Tibial nerve (tissue), 4 donors: ENCODE data around the gene SIPA1L3. TPM values are rescaled to one million over a fixed set of nuclear protein-coding genes. Genes with fewer than 3 reads are reported as not detected.

ENCODE experiments used
- DNase-seq, 2 donors: peaks; one replicate each; pipeline ENCODE4 v3.0.0-alpha.2; 2019; ENCODE audit warnings: low spot score in 2 of 2
- H3K27ac ChIP-seq, 4 donors: fragments of 200-600 bp; sonication (generic) in 3 of 4; one replicate each; pipeline ENCODE4 v1.5.1; 2017 to 2019; ENCODE audit warnings: mild to moderate bottlenecking in 1 of 4
- H3K27me3 ChIP-seq, 2 donors: fragments of 200-600 bp; sonication (generic) in 1 of 2; one replicate each; pipeline versions ENCODE4 v1.5.1 to v1.6.0; 2017 to 2019
- H3K36me3 ChIP-seq, 3 donors: fragments of 200-600 bp; sonication (generic); one replicate each; pipeline ENCODE4 v1.5.1; 2018 to 2019
- H3K4me1 ChIP-seq, 4 donors: fragments of 200-600 bp; sonication (generic) in 3 of 4; one replicate each; pipeline ENCODE4 v1.5.1; 2017 to 2019
- H3K4me3 ChIP-seq, 4 donors: fragments of 200-600 bp; sonication (generic) in 3 of 4; one replicate each; pipeline ENCODE4 v1.5.1; 2017 to 2019; ENCODE audit warnings: mild to moderate bottlenecking in 1 of 4, moderate library complexity in 1 of 4
- H3K9me3 ChIP-seq, 4 donors: fragments of 200-600 bp; sonication (generic) in 3 of 4; one replicate each; pipeline ENCODE4 v1.5.1; 2017 to 2019
- CTCF ChIP-seq, 5 experiments: fragments of 200-600 bp in 3 of 5; fragments of 450-650 bp in 2 of 5; sonication (generic) in 3 of 5; IDR thresholded peaks; one replicate each; pipeline ENCODE4 v1.5.1; 2016 to 2019; ENCODE audit warnings: antibody characterized with exemption in 5 of 5, mild to moderate bottlenecking in 3 of 5, moderate library complexity in 2 of 5
- EP300 ChIP-seq, 2 donors: sonication (generic); formaldehyde crosslinking; IDR thresholded peaks; one replicate each; pipeline ENCODE4 v1.6.1; 2017; ENCODE audit warnings: antibody characterized with exemption in 2 of 2, mild to moderate bottlenecking in 1 of 2
- POLR2A ChIP-seq, 2 donors: fragments of 450-650 bp; IDR thresholded peaks; one replicate each; pipeline ENCODE4 v1.6.1; 2017; ENCODE audit warnings: antibody characterized with exemption in 2 of 2, mild to moderate bottlenecking in 2 of 2, moderate library complexity in 2 of 2
- WGBS, 2 donors: methylation state at CpG; one replicate each; pipeline ENCODE4 v1.1.5; 2018; 5-methylcytosine and 5-hydroxymethylcytosine counted together
- total RNA-seq, 4 donors: library from RNA; depleted of rRNA; stranded (reverse); fragments of >200 nt; gene quantifications; one replicate each; pipeline ENCODE4 v1.1.0, GENCODE V29; 2016

SIPA1L3 gene
- total RNA-seq, 4 donors from 2014 or later = 8.3 to 43.9 (median 17.0) TPM

- no peak overlapping the region for H3K27ac ChIP-seq
- H3K4me1 ChIP-seq = peaks cover 0 to 11% (median 2%) of the 10 kb centered on the region in 4 donors
- WGBS, 2 donors = 89 to 100% methylated on average over 1 of the region's 1 CpG
- no peaks in the 10 kb centered on the region for H3K27me3 ChIP-seq
- DNase-seq = no peak
- TF ChIP-seq POLR2A (IDR thresholded peaks at IDR 0.05) = no peak
- no peak for TF ChIP-seq EP300 (IDR thresholded peaks at IDR 0.05)
- TF ChIP-seq CTCF (IDR thresholded peaks at IDR 0.05) = no peak
- peaks cover 0 to 21% (median 0%) of the 10 kb centered on the region in 3 donors for H3K36me3 ChIP-seq
- peaks cover 0 to 19% (median 2%) of the 10 kb centered on the region in 4 donors for H3K9me3 ChIP-seq
- no peak overlapping the region for H3K4me3 ChIP-seq
Observed at GRCh38 chr19:37938353-37938752, 31.3 kb downstream of the SIPA1L3 start.

DNA sequence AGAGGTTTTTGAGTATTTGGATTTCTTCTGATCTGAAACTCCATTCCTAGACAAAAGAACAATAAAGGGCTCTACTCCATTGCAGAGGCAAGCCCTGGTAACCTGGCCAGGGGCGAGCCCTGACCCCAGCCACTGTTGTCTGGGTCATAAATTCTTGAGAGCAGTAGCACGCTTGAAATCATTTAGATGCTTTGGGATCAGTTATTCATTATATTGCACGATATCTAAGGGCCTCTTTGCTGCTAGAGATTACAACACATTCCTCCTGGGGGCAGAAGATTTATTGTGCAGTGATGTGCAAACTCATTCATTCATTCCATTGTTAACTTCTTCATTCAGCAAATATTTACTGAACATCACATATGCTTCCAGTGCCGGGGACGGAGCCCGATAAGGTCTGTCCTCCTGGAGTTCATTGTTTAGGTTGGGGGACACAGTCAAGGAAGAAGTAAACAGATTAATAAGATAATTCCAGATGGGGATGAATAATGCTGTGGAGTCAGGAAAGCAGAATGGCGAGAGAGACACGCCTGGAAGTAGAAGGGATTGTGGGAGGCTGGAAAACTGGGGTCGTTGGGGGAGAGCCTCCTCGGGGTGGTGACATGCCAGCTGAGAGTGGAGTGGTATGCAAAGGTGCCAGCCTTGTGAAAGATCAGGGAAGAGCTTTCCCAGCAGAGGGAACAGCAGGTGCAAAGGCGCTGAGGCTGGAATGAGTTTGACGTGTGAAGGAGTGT is 34.9 kb downstream of the SIPA1L3 start:
- DNase-seq = no peak
- H3K27me3 ChIP-seq = no peaks in the 10 kb centered on the region
- H3K36me3 ChIP-seq = peaks cover 0 to 9% (median 0%) of the 10 kb centered on the region in 3 donors
- TF ChIP-seq EP300 (IDR thresholded peaks at IDR 0.05) (no peak), CTCF (IDR thresholded peaks at IDR 0.05) (no peak), POLR2A (IDR thresholded peaks at IDR 0.05) (no peak)
- WGBS, 2 donors = 65 to 68% methylated on average over 12 of the region's 12 CpGs
- no peaks in the 10 kb centered on the region for H3K4me1 ChIP-seq
- peak overlapping the region in 1 of 4 donors; percentile 42 for H3K27ac ChIP-seq
- no peaks in the 10 kb centered on the region for H3K9me3 ChIP-seq
- no peak overlapping the region for H3K4me3 ChIP-seq

GRCh38 chr19:37942516-37942902 is 35.5 kb downstream of the SIPA1L3 start:
- Histone ChIP-seq H3K27me3 (no peaks in the 10 kb centered on the region), H3K4me1 (no peaks in the 10 kb centered on the region), H3K36me3 (peaks cover 0 to 9% (median 0%) of the 10 kb centered on the region in 3 donors), H3K27ac (peak overlapping the region in 1 of 4 donors; percentile 42), H3K9me3 (no peaks in the 10 kb centered on the region), H3K4me3 (no peak overlapping the region)
- WGBS, 2 donors = 88% methylated on average over 6 of the region's 6 CpGs
- TF ChIP-seq EP300 (IDR thresholded peaks at IDR 0.05) = no peak
- TF ChIP-seq CTCF (IDR thresholded peaks at IDR 0.05) = no peak
- TF ChIP-seq POLR2A (IDR thresholded peaks at IDR 0.05) = no peak
- DNase-seq = no peak

DNA sequence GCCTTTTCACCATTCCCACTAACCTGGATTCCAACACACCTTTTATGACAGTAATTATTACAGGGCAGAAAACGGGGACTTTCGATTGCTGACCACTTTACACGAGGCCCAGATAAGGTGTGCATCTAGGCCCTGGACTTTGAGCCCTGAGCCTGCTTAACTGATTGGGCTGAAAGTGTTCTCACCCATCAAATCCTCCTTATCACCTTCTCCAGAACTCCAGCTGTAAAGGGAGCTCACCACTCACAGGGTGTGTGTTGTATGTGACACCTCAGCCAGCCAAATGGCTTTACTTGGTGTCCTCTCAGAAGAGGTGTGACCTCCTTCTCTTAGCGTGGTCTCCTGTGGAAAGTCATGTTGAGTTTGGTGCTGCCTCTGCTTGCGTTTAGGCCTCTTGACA is 36.5 kb downstream of the SIPA1L3 start:
- Histone ChIP-seq H3K36me3 (peaks cover 0 to 3% (median 0%) of the 10 kb centered on the region in 3 donors), H3K27ac (peak overlapping the region in 1 of 4 donors; percentile 38), H3K9me3 (no peaks in the 10 kb centered on the region), H3K27me3 (no peaks in the 10 kb centered on the region), H3K4me3 (no peak overlapping the region), H3K4me1 (no peaks in the 10 kb centered on the region)
- no peak for TF ChIP-seq CTCF (IDR thresholded peaks at IDR 0.05)
- TF ChIP-seq EP300 (IDR thresholded peaks at IDR 0.05) = no peak
- TF ChIP-seq POLR2A (IDR thresholded peaks at IDR 0.05) = no peak
- no peak for DNase-seq
- WGBS, 2 donors = 92 to 94% methylated on average over 5 of the region's 5 CpGs

DNA sequence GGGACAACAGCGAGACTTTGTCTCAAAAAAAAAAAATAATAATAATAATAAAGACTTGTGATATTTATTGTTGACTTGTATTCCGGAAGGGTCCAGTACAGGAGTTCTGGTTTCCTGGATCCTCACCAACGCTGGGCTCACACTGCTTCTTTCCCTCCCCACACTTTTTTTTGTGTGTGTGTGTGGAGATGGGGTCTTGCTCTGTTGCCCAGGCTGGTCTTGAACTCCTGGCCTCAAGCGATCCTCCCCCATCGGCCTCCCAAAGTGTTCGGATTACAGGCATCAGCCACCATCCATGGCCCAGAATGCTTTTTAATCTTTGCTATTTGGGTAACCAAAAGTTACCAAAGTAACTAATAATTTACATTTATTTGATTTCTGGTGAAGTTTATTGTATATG is 39.1 kb downstream of the SIPA1L3 start:
- Histone ChIP-seq H3K27me3 (no peaks in the 10 kb centered on the region), H3K4me1 (no peaks in the 10 kb centered on the region), H3K36me3 (no peaks in the 10 kb centered on the region), H3K4me3 (no peak overlapping the region), H3K9me3 (no peaks in the 10 kb centered on the region), H3K27ac (no peak overlapping the region)
- TF ChIP-seq POLR2A (IDR thresholded peaks at IDR 0.05) (no peak), EP300 (IDR thresholded peaks at IDR 0.05) (no peak), CTCF (IDR thresholded peaks at IDR 0.05) (no peak)
- no peak for DNase-seq
- 93 to 96% methylated on average over 6 of the region's 6 CpGs for WGBS, 2 donors
